ENCODE results near the gene FGD6.
A peak's percentile ranks its signal among the peaks of the same experiment; 100 is the strongest.
"Not testable (repeated sequence)": the region's sequence is repeated elsewhere in the genome, so short reads cannot be mapped to it uniquely, and the experiment has no call there.

Gene FGD6

DNA sequence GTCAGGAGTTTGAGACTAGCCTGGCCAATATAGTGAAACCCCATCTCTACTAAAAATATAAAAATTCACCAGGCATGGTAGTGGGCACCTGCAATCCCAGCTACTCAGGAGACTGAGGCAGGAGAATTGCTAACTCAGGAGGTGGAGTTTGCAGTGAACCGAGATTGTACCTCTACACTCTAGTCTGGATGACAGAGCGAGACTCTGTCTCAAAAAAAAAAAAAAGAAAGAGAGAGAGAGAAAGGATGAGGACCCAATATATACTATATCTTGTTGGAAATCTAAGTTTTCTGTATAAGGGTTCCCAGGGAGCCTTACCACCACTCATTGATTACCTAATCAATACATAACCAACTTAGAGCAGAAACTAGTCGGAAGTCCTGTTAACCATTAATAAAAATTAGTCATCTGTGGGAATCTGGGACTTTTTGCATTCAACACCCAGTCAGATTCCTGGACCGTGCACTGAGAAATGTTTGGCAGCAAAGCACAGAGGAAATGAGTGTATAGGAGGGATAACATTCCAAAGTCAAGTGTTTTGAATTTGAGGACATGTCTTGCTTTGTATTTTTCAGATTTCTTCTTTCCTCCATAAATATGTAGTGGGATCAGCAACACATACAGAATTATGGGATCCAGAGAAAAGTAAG is 99.0 kb downstream of the FGD6 start:
- DNase-seq = no peak

DNA sequence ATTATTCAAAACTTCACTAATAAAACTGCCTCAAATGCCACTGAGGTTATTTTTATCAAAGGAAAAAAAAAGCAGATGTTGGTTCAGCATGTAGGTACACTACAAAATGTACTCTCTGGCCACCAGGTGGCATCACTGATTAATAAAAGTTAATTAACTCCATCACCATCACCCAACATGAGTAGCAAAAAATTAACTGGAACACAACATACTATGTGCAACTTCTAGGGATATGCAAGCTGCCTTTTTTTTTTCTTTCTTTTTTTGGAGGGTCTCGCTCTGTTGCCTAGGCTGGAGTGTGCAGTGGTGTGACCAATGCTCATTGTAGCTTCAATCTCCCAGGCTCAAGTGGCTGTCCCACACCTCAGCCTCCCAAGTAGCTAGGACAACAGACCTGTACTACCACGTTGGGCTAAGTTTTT is 100.1 kb downstream of the FGD6 start:
- peak; percentile 73 for DNase-seq

DNA sequence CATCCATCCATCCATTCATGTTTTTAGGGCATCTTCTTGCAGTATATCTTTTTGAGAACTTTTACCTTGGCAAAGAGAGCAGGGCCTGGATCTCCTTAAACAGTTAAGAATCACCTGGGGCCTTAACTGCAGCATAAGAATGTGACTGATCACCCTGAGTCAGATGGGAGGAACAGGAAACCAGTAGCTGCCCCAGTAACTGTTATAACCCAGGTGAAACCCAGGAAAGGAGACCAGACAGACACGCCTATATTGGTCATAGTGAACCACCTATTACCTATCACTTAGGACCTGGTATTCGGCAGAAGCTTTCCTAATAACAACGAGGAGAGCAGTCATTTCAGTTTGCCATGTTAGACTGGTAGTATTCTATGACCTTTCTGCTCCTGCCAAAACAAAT is 100.5 kb downstream of the FGD6 start:
- no peak for DNase-seq

DNA sequence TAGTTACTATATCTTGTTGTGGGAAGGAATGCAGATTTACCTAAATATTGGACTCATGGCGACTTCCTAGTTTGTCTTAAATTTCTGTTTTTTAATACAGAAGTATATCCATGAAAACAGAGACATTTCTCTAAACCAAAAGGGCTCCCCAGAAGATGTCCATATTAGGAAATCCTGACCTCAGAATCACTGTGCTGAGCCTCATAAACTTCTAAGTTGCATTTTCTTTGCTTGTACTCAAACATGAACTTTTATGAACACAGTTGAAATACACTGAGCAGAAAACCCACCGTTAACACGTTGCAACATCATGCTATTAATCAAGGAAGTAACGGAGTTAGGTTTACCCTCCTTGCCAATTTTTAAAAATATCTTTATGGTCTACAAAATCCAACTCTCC is 100.9 kb downstream of the FGD6 start:
- no peak for DNase-seq

DNA sequence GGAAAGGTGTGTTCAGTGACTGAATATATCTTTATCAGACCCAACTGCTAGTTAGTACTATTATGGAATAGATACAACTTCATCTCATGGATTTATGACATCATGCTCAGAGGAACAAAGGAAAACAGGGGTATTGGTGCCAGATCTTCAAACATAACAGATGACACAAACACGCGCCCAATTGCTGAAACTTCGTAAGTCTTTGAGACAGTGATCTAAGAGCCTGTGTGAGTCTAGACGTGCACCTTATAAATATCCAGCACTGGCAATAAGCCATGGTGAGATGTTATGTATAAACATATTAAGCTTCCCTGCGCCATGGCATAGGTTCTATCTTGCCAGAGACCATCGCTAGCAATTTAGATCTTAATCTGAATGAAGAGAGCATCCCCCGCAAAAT is 101.6 kb downstream of the FGD6 start:
- no peak for DNase-seq

DNA sequence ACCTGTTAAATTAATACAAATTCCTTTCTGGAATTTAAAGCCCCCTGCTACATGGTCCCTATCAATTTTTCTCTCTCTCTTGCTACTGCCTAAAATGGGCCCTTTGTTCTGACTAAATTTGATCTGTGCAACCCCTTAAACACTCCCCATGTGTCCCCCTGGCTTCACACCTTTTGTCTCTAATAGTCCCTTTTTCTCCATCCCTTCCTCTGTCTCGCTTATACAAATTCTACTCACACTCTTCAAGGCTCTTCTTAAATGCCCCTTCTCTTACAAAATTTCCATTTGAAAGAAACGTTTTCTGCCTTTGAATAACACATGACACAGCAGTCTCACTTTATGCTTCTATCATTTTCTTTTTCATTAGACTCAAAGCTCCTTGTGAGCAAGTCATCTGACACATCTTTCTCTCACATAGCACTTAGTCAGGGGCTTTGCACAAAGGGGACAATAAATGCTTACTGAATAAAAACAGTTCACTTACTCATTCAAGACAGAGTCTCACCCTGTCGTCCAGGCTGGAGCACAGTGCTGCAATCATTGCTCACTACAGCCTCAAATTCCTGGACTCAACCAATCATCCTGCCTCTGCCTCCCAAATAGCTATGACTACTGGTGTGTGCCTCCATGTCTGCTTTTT is 102.4 kb downstream of the FGD6 start:
- DNase-seq = no peak

DNA sequence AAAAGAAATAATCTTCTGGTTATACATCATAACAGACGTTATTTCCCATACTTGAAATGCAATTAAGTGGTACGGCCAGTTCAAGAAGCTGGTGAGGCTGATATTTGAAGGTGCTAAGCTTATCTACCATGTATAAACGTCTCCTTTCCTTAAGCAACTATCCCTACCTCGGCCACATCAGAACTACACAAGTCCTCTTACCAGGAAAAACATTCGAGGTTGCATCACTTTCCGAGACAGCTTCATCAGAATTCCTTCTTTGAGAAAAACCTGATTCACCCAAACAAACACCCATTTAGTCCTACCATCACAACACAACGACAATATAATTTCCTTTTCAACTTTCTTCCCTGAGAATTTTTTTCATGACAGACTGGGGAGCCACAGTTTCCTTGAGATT is 109.9 kb downstream of the FGD6 start:
- no peak for DNase-seq

DNA sequence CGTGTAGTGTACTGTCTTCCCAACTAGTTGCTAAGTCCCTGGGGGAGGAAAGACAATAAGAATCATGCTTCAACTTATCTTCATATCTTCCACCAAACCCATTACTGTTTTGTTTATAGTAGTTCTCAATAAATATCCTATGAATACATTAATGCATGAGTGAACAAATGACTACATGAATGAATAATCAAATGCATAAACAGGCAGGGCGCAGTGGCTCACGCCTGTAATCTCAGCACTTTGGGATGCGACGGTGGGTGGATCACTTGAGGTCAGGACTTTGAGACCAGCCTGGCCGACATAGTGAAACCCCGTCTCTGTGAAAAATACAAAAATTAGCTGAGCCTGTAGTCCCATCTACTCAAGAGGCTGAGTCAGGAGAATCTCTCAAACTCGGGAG is 111.7 kb downstream of the FGD6 start:
- DNase-seq = no peak

DNA sequence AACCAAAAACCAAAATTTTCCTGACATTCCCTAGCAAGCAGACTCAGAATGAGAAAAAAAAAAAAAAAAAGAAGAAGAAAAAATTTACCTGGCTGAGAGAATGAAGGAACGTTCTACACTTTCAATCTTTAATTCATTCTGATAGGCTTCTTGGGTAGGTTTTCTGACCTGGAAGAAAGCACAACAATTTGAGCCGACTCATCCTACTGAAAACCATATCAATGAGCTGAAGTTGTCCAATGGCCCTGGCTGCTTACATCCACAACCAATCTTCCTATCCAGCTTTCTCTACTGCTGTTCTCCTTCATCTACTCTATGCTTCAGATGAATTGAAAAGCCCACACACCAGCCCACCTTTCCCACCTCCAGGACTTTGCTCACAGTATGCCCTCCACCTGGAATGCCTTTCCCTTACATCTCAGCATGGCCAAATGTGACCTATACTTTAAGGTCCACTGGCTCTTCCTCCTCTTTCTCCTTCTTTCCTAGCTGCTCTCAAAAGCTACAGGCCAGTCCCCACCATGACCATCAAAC is 112.3 kb downstream of the FGD6 start:
- DNase-seq = no peak

DNA sequence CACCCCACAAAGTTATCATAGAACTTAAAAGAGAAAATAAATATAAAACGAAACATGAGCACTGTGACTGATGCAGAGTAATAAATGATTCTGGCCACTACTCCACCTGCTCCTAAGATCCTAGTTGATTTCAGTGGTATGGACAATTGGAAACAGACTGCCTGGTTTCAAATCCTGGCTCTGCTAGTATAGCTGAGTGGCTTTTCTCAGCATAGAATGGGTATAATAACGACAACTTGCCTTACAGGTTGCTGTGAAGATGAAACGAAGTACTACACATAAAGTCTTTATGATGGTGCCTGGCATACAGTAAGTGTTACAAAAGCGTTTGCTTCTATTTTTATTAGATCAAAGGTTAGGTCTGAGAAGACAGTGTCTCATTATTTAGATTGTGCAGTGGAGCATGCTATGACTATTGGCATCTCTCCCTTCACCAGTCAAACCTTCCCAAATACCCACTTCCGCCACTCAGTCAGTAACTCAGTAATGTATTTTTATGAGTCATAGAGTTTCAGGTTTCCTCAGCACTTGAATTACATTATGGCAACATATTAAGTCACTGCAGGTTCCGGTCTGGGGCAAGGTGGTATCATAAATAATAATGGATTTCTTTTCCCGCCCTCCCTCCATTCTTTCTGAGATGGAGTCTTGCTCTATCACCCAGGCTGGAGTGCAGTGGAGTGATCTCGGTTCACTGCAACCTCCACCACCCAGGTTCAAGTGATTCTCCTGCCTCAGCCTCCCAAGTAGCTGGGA is 114.2 kb downstream of the FGD6 start:
- DNase-seq = peak; percentile 51

DNA sequence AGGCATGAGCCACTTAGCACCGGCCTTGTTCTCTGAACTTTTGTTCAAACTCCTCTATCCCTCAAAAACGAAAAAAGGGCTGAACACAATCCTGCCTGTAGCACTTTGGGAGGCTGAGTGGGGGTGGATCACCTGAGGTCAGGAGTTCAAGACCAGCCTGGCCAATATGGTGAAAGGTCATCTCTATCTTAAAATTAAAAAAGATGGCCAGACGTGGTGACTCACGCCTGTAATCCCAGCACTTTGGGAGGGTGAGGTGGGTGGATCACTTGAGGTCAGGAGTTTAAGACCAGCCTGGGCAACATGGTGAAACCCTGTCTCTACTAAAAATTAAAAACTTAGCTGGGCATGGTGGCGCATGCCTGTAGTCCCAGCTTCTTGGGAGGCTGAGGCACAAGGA is 115.3 kb downstream of the FGD6 start:
- not testable (repeated sequence) for DNase-seq

DNA sequence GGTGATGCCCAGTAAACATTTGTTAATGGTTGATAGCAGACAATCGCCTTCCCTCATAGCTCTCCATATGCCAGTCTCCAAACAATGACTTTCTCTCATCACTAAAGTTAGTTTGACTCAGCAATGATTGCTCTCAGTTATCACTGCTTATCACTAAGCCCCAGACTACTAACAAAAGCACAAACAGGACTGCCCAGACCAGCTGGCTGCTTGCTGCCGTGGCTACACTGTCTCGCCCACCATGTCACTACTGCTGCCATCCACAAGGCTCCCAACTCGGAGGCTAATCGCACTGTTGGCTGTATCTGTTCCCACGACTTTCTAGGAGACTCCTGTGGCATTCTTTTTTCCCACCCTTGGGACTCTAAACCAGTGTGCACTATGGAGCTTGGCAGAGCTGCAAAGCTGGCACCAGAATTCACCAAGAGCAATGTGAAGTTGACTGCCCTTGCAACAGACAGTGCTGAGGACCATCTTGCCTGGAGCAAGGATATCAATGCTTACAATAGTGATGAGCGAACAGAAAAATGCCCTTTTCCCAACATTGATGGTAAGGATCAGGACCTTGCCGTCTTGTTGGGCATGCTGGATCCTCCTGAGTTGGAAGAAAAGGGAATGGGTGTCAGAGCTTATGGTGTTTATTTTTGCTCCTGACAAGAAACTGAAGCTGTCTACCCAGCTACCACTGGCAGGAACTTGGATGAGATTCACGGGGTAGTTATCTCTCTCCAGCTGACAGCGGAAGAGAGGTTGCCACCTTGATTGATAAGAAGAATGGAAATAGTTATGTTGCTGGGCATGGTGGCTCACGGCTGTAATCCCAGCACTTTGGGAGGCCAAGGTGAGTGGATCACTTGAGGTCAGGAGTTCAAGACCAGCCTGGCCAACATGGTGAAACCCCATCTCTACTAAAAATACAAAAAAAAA is 116.7 kb downstream of the FGD6 start:
- no peak for DNase-seq

DNA sequence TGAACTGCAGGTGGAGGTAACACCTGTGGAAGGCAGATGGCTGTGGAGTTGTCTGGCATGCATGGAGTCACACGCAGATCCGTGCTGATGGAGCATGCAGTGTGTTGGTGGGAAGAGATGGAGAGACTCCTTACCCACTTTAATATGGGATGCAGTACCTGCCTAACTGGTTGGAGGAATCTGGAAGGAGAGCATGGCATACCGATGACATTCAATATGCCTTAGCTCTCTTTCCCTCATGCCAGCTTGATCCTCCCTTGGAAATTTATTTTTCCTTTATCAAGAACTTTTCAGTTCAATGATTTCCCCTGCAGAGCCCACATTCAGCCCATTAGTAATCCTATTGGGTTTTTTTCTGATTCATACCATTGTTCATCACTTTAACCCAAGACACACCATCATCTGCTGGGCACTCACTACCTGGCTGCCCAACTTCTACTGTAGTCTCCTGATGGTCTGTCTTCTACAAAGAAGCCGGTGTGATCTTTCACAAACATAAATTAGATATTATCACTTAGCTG is 117.9 kb downstream of the FGD6 start:
- no peak for DNase-seq

DNA sequence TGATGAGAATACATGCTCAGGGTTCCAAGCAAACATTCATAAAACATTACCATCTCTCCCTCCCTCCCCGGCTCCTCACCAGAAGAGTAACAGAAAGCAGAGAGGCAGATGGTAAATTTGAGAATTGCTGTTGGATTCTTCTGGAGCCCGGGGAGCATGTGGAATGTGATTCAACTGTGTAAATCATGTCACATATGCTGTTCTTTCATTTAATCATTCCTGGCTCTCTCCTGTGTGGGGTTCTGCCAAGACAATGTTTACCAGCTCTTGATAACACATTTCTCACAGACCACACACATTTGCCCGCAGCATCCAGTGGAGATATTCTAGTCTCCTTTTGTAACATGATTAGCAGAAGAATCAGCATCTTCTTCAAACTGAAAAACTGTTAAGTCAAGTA is 120.4 kb downstream of the FGD6 start:
- no peak for DNase-seq

DNA sequence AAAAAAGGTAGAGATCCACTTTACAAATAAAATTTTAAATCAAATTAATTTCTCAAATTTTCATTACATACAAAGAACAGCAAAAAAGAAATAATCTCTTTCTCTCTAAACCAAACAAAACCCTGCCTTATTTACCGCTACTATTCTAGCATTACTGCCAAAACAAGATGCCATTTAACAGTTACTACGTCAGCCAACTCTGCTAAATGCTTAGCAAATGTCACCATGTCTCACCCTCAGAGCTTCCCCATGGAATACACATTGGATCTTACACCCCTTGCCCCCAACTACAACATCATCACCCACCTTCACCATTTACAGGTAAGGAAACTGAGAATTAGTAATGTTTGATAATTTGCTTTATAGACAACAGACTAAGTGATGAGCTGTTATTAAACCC is 120.9 kb downstream of the FGD6 start:
- DNase-seq = no peak

DNA sequence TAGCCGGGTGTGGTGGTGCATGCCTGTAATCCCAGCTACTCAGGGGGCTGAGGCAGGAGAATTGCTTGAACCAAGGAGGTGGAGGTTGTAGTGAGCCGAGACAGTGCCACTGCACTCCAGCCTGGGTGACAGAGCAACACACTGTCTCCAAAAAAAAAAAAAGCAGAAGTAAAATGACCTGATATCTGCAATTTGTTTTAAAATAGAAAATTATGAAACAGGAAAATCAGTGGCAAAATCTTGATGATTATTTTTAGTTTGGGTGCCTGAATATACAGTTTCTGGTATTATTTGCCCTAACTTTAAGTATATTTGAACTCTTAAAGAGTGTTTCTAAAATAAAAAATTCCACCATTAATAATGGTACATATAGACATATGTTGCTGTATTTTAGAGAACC is 121.4 kb downstream of the FGD6 start:
- not testable (repeated sequence) for DNase-seq

DNA sequence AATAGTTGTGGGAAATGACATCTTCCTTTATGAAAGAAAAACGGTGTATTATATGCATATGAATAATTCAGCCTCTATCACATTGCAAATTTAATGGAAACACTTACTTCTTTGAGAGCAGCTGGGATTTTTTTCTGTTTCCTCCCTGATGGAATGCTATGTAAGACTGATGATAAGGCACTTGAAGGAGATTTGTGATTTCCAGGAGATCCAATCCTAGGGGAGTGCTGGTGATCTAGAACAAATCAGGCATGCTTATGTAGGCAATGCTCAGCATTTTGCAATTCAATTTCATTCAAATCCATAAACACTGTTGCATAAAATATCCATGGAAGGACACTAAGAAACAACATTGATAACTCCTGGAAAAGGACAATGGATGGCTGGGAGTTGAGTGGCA is 127.8 kb downstream of the FGD6 start:
- DNase-seq = no peak

DNA sequence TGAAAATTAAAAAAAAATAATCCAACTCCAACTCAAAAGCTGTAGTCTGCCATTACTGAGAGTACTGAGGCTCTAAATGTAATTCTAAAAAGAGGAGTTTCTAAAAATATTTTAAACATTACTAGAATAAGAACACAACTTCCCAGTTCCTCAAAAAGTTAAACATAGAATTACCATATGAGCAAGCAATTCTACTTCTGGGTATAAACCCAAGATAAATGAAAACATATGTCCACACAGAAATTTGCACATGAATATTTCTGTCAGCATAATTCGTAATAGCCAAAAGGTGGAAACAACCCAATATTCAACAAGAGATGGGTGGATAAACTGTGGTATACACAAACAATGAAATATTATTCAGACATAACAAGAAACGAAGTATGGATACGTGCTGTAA is 128.9 kb downstream of the FGD6 start:
- DNase-seq = no peak

DNA sequence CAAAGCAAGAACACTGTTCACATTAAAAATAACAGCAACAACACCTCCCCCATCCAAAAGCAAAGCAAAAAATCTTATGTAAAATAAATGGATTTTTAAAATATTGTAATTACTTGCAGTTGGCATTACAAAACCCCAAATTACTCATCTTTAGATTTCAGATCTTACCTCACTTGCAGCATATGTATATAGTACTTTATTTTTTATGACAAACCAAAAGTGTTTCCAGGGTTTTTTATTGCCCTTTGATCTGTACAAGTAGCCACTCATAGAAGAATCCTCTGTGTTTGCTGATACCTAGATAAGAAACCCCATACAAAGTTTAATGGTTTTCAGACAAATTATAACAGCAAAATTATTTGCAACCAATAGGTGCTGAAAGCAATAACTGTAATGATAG is 131.7 kb downstream of the FGD6 start:
- no peak for DNase-seq

DNA sequence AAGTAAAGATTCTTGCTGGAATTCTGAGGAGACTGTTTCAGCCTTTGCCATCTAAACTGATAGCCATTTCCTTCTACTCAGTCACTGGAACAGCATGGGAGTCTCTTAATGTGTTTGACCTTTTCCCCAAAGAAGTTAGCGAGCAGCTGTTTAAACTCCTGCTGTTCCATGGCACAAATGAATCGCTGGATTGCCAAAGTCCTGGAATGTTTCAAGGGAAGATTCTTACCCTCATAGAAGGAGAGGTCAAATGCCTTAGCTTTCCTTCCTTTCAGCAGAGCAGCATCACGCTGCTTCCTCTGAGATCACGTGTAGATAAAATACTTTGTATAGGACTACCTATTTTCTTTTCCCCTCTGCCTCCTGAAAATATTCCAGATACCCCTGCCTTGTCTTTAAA is 133.3 kb downstream of the FGD6 start:
- DNase-seq = no peak

DNA sequence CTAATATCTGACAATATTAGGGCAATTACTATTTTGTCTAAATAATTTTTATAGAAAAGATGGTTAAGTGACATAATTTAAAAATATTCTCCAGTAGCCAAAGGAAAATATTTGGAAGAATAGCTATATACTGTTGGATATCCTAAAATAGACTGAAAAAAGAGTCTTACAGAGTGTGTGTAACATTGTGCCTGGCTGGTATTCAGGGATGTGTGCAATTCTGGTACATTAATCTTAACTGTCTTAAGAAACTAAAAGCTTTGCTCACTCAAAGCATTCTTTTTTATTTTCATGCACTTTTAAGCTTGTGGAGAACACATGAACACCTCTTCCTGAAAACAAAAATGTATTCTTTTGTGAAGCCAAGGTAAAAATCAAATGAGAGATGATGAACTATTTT is 133.8 kb downstream of the FGD6 start:
- DNase-seq = no peak

DNA sequence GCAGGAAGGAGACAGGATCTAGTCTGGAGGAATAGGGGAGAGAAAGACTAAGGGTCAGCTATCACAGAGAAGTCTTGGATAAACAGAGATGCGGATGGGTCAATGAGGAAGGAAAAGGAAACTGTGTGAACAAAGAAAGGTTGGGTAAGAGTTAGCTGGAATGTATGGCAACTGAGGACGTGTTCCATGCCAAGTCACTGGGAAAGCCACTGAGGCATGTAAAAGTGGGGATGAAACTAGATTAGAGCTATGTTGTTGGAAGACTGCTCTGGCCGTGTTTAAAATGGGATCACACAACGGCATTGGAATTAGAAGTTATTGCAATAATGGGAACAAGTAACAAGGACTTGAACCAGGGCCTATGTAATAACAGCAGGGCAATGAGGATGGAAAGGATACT is 139.9 kb downstream of the FGD6 start:
- no peak for DNase-seq

DNA sequence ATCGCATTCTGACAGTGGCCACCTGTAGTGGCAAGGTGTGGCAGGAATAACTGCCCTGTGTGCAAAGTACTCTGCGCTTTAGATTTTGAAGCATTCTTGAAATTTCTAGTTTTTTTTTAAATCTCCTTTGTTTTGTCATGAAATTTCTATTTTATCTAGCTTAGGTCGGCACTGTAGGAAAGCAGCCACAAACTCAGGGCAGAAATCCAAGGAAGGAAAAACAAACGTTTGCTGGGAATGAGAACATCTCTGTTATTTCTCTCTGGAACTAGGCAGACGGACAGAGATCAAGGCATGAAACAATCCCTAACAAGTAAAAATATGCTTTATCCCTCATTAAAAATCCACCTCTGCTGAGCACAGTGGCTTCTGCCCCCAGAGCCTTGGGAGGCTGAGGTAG is 142.5 kb downstream of the FGD6 start:
- DNase-seq = no peak

Measured in stimulated activated CD4-positive, alpha-beta T cell treated with anti-CD3 and anti-CD28 coated beads, Interleukin-15, amount 100 ng/mL, for 24 hours (primary cell).